Gastrocnemius medialis (tissue), 4 donors: ENCODE data around the gene HEBP1.

Experiments used
- POLR2A ChIP-seq, 2 donors: fragments of 450-650 bp; IDR thresholded peaks; one replicate each; pipeline ENCODE4 v1.6.1; 2017; ENCODE audit warnings: antibody characterized with exemption in 2 of 2, mild to moderate bottlenecking in 2 of 2, moderate library complexity in 2 of 2
- TF ChIP-seq, protein P1 (sequence below), 5 experiments: fragments of 450-650 bp in 3 of 5; fragments of 200-600 bp in 2 of 5; sonication (generic) in 2 of 5; IDR thresholded peaks in 4 of 5; conservative IDR thresholded peaks in 1 of 5; 1 replicate in 4 of 5; 2 replicates in 1 of 5; pipeline ENCODE4 v1.5.1; 2016 to 2019; ENCODE audit warnings: antibody characterized with exemption in 5 of 5, mild to moderate bottlenecking in 3 of 5, moderate library complexity in 3 of 5

DNA sequence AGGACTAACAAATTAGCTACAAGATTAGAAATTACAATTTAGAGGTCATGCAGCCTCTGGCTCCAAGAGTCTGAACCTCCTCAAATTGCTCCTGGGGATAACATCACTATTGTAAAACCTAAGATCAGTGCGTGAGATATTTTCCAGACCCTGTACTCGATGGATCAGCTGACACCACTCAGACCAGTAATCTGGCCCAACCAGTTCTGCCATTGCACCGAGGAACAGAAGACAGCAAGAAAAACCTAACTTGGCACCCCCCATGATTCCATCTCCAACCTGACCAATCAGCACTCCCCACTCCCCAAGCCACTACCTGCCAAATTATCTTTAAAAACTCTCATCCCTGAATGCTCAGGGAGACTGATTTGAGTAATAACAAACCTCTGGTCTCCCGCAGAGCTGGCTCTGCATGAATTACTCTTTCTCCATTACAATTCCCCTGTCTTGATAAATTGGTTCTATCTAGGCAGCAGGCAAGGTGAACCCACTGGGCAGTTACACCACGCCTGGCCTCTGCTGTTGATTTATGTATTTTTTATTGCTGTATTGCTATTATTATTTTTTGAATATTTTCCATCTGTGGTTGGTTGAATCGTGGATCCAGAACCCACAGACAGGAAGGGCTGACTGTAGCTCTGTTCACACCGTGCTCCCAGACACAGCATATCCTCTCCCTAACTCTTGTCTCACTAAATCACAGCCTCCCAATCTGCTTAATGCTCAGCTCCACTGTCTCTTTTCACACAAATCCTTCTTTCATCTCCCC is 9.2 kb downstream of the HEBP1 start:
- TF ChIP-seq, protein P1, sequence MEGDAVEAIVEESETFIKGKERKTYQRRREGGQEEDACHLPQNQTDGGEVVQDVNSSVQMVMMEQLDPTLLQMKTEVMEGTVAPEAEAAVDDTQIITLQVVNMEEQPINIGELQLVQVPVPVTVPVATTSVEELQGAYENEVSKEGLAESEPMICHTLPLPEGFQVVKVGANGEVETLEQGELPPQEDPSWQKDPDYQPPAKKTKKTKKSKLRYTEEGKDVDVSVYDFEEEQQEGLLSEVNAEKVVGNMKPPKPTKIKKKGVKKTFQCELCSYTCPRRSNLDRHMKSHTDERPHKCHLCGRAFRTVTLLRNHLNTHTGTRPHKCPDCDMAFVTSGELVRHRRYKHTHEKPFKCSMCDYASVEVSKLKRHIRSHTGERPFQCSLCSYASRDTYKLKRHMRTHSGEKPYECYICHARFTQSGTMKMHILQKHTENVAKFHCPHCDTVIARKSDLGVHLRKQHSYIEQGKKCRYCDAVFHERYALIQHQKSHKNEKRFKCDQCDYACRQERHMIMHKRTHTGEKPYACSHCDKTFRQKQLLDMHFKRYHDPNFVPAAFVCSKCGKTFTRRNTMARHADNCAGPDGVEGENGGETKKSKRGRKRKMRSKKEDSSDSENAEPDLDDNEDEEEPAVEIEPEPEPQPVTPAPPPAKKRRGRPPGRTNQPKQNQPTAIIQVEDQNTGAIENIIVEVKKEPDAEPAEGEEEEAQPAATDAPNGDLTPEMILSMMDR (IDR thresholded peaks at IDR 0.05 in 4 of 5, conservative IDR thresholded peaks at IDR 0.05 in 1 of 5), result no peak
- no peak for TF ChIP-seq POLR2A (IDR thresholded peaks at IDR 0.05)
